Epithelial cell of esophagus (primary cell): ENCODE results near the gene ISLR.

Experiments
- DNase-seq: peaks from one replicate; pipeline ENCODE4 v3.0.0; 2010; ENCODE audit warnings: low read depth
- H3K4me3 ChIP-seq: 2 replicates; pipeline ENCODE4 v1.5.1; 2011; ENCODE audit warnings: mild to moderate bottlenecking, low read length, control low read depth
- CTCF ChIP-seq: IDR thresholded peaks from 2 replicates; pipeline ENCODE4 v1.5.1; 2011; ENCODE audit warnings: low read depth, mild to moderate bottlenecking, low read length, control low read depth, inconsistent platforms; ENCODE audit not compliant: insufficient read depth; ENCODE audit errors: missing control alignments

The ISLR gene

GRCh38 chr15:74137537-74137894 is 36.0 kb upstream of the ISLR start:
- no peak overlapping the region for H3K4me3 ChIP-seq
- no peak for TF ChIP-seq CTCF
- DNase-seq = no peak

- DNase-seq = no peak
- H3K4me3 ChIP-seq = no peak overlapping the region
- no peak for TF ChIP-seq CTCF
Measured at GRCh38 chr15:74138642-74139041, 34.9 kb upstream of the ISLR start.

GRCh38 chr15:74141591-74141990 is 31.9 kb upstream of the ISLR start:
- no peak for DNase-seq
- no peak for TF ChIP-seq CTCF
- H3K4me3 ChIP-seq = no peak overlapping the region

- no peak overlapping the region for H3K4me3 ChIP-seq
- no peak for TF ChIP-seq CTCF
- DNase-seq = no peak
Measured at GRCh38 chr15:74144153-74144775, 29.2 kb upstream of the ISLR start.

GRCh38 chr15:74146277-74146800 is 27.2 kb upstream of the ISLR start:
- no peak for TF ChIP-seq CTCF
- DNase-seq = no peak

GRCh38 chr15:74147051-74147450 is 26.5 kb upstream of the ISLR start:
- no peak for TF ChIP-seq CTCF
- H3K4me3 ChIP-seq = no peak overlapping the region
- no peak for DNase-seq

More at GRCh38 chr15:74146277-74146800, 27.2 kb upstream of the ISLR start:
- no peak overlapping the region for H3K4me3 ChIP-seq
